HEK293T (cell line): Measurements from ENCODE around the gene AQP12B.

Experiments
- ARNT ChIP-seq: fragments of 450-650 bp; IDR thresholded peaks from 2 replicates; pipeline ENCODE4 v1.6.1; 2017; ENCODE audit warnings: mild to moderate bottlenecking
- BHLHE40 ChIP-seq: fragments of 450-650 bp; IDR thresholded peaks from 2 replicates; pipeline ENCODE4 v1.6.1; 2016; ENCODE audit warnings: mild to moderate bottlenecking, moderate library complexity, borderline replicate concordance
- CTBP1 ChIP-seq: fragments of 450-650 bp; IDR thresholded peaks from 2 replicates; pipeline ENCODE4 v1.6.1; 2016; ENCODE audit warnings: borderline replicate concordance
- ELF4 ChIP-seq: fragments of 450-650 bp; IDR thresholded peaks from 2 replicates; pipeline ENCODE4 v1.6.1; 2017; ENCODE audit warnings: antibody characterized with exemption
- FOXA1 ChIP-seq: fragments of 450-650 bp; IDR thresholded peaks from 2 replicates; pipeline ENCODE4 v1.6.1; 2016; ENCODE audit warnings: mild to moderate bottlenecking
- FOXK2 ChIP-seq: fragments of 450-650 bp; IDR thresholded peaks from 2 replicates; pipeline ENCODE4 v1.6.1; 2016; ENCODE audit warnings: mild to moderate bottlenecking
- FOXM1 ChIP-seq: fragments of 450-650 bp; IDR thresholded peaks from 2 replicates; pipeline ENCODE4 v1.6.1; 2017; ENCODE audit warnings: mild to moderate bottlenecking, borderline replicate concordance
- LEF1 ChIP-seq: fragments of 450-650 bp; IDR thresholded peaks from 2 replicates; pipeline ENCODE4 v1.6.1; 2017; ENCODE audit warnings: mild to moderate bottlenecking, borderline replicate concordance
- NFRKB ChIP-seq: fragments of 450-650 bp; IDR thresholded peaks from 2 replicates; pipeline ENCODE4 v1.6.1; 2016; ENCODE audit warnings: mild to moderate bottlenecking, moderate library complexity
- PKNOX1 ChIP-seq: fragments of 450-650 bp; IDR thresholded peaks from 2 replicates; pipeline ENCODE4 v1.6.1; 2016
- SP1 ChIP-seq: fragments of 450-650 bp; IDR thresholded peaks from 2 replicates; pipeline ENCODE4 v1.6.1; 2017
- SUZ12 ChIP-seq: fragments of 450-650 bp; IDR thresholded peaks from 2 replicates; pipeline ENCODE4 v1.6.1; 2016; ENCODE audit warnings: mild to moderate bottlenecking
- TARDBP ChIP-seq: fragments of 450-650 bp; IDR thresholded peaks from 2 replicates; pipeline ENCODE4 v1.6.1; 2016
- ZNF384 ChIP-seq: fragments of 450-650 bp; IDR thresholded peaks from 2 replicates; pipeline ENCODE4 v1.6.1; 2016

- TF ChIP-seq FOXM1 (no peak), PKNOX1 (no peak), ZNF384 (no peak), SP1 (no peak), FOXK2 (no peak), SUZ12 (no peak), NFRKB (no peak), ELF4 (no peak), ARNT (no peak), CTBP1 (no peak), BHLHE40 (no peak), TARDBP (no peak), FOXA1 (no peak), LEF1 (no peak)
These were observed 19.0 kb downstream of the AQP12B start for GRCh38 chr2:240663546-240664190.
